GM18951 (cell line): Measurements from ENCODE around the gene SYK.

ENCODE experiments used
- POLR2A ChIP-seq: IDR thresholded peaks from 4 replicates; pipeline ENCODE4 v1.6.1; 2011; ENCODE audit warnings: mild to moderate bottlenecking; ENCODE audit not compliant: insufficient read length, insufficient read depth; ENCODE audit errors: extremely low read depth
- in situ Hi-C: fragments of 300-500 bp; cut with MboI; formaldehyde crosslinking; loops from one replicate; pipeline ENCODE4 v1.12.0; 2022; ENCODE audit warnings: low sequenced_read_pairs, mixed read lengths, inconsistent platforms; ENCODE audit not compliant: unreplicated experiment

SYK gene

GRCh38 chr9:90821697-90822096, 20.1 kb downstream of the SYK start:
- in situ Hi-C loops, result no loop called here
- TF ChIP-seq POLR2A, result no peak

GRCh38 chr9:90822866-90823265, 21.2 kb downstream of the SYK start:
- in situ Hi-C loops, result no loop called here

GRCh38 chr9:90825586-90825985, 24.0 kb downstream of the SYK start:
- in situ Hi-C loops, result no loop called here
- TF ChIP-seq POLR2A, result no peak

More at GRCh38 chr9:90822866-90823265, 21.2 kb downstream of the SYK start:
- no peak for TF ChIP-seq POLR2A

- in situ Hi-C loops, result no loop called here
- TF ChIP-seq POLR2A, result no peak
These were observed 24.9 kb downstream of the SYK start for GRCh38 chr9:90826326-90827020.

GRCh38 chr9:90827181-90827871, 25.7 kb downstream of the SYK start:
- in situ Hi-C loops, result no loop called here
- TF ChIP-seq POLR2A, result peak; percentile 45

GRCh38 chr9:90830051-90830450, 28.4 kb downstream of the SYK start:
- no peak for TF ChIP-seq POLR2A
- in situ Hi-C loops, result no loop called here

GRCh38 chr9:90830977-90831376, 29.4 kb downstream of the SYK start:
- peak; percentile 30 for TF ChIP-seq POLR2A
- in situ Hi-C loops, result no loop called here

GRCh38 chr9:90832261-90832660, 30.6 kb downstream of the SYK start:
- in situ Hi-C loops, result no loop called here
- TF ChIP-seq POLR2A, result no peak

GRCh38 chr9:90834828-90835595, 33.4 kb downstream of the SYK start:
- in situ Hi-C loops, result no loop called here
- no peak for TF ChIP-seq POLR2A

GRCh38 chr9:90836411-90837080, 34.9 kb downstream of the SYK start:
- TF ChIP-seq POLR2A, result no peak
- in situ Hi-C loops, result no loop called here

- in situ Hi-C loops, result no loop called here
- TF ChIP-seq POLR2A, result no peak
These were observed 36.5 kb downstream of the SYK start for GRCh38 chr9:90838098-90838497.

GRCh38 chr9:90838581-90839154, 37.0 kb downstream of the SYK start:
- no peak for TF ChIP-seq POLR2A
- in situ Hi-C loops, result no loop called here
